NCI-H69 (cell line): ENCODE measurements around the gene DCAF10.
"Not testable (repeated sequence)": the region's sequence is repeated elsewhere in the genome, so short reads cannot be mapped to it uniquely, and the experiment has no call there.

Source experiments
- DNase-seq: peaks from one replicate; lab custom pipeline; 2025; lab: John Stamatoyannopoulos, UW

The DCAF10 gene

GRCh38 chr9:37909326-37909725 is 108.7 kb downstream of the DCAF10 start:
- no peak for DNase-seq

GRCh38 chr9:37909836-37910235 is 109.2 kb downstream of the DCAF10 start:
- not testable (repeated sequence) for DNase-seq

- DNase-seq: no peak
Observed at GRCh38 chr9:37910271-37910670, 109.7 kb downstream of the DCAF10 start.

- no peak for DNase-seq
Observed at GRCh38 chr9:37911271-37911681, 110.7 kb downstream of the DCAF10 start.

- peak; percentile 82 for DNase-seq
Observed at GRCh38 chr9:37913480-37914153, 113.0 kb downstream of the DCAF10 start.

GRCh38 chr9:37914154-37914551 is 113.6 kb downstream of the DCAF10 start:
- no peak for DNase-seq

GRCh38 chr9:37914701-37915358 is 114.2 kb downstream of the DCAF10 start:
- DNase-seq: no peak

- no peak for DNase-seq
Observed at GRCh38 chr9:37915911-37916470, 115.4 kb downstream of the DCAF10 start.

- no peak for DNase-seq
Observed at GRCh38 chr9:37916471-37917312, 116.1 kb downstream of the DCAF10 start.
